Type B pancreatic cell (in vitro differentiated cells): ENCODE data around the gene PASK. TPM values are rescaled to one million over a fixed set of nuclear protein-coding genes. Genes with fewer than 3 reads are reported as not detected.

Experiments used
- DNase-seq: peaks from one replicate; pipeline ENCODE4 v3.0.0; 2021; ENCODE audit warnings: mixed read lengths; ENCODE audit not compliant: unreplicated experiment; ENCODE audit errors: extremely low spot score
- H3K27ac Mint-ChIP-seq: 2 replicates; pipeline ENCODE4 v1.8.0; 2021; ENCODE audit warnings: mild to moderate bottlenecking, mixed read lengths
- H3K27me3 Mint-ChIP-seq: 2 replicates; pipeline ENCODE4 v1.8.0; 2021; ENCODE audit warnings: mixed read lengths
- H3K36me3 Mint-ChIP-seq: 2 replicates; pipeline ENCODE4 v1.8.0; 2021; ENCODE audit warnings: mixed read lengths
- H3K4me1 Mint-ChIP-seq: one replicate; pipeline ENCODE4 v1.8.0; 2021; ENCODE audit warnings: mixed read lengths; ENCODE audit not compliant: unreplicated experiment
- H3K4me3 Mint-ChIP-seq: 2 replicates; pipeline ENCODE4 v1.8.0; 2021; ENCODE audit warnings: mild to moderate bottlenecking, mixed read lengths
- H3K9me3 Mint-ChIP-seq: 2 replicates; pipeline ENCODE4 v1.8.0; 2021; ENCODE audit warnings: mixed read lengths
- CTCF ChIP-seq: fragments of 200-600 bp; sonication (generic); conservative IDR thresholded peaks from 2 replicates; pipeline ENCODE4 v1.5.0; 2021; ENCODE audit warnings: antibody characterized with exemption, mild to moderate bottlenecking
- total RNA-seq: library from RNA; stranded (reverse); gene quantifications from 2 replicates; pipeline ENCODE4 v1.2.1, GENCODE V29; 2021; ENCODE audit warnings: low replicate concordance

Gene PASK
- total RNA-seq, 1 donor from 2014 or later, result 50.9 TPM

GRCh38 chr2:241112046-241112445 is 37.2 kb downstream of the PASK start:
- Mint-ChIP-seq H3K36me3 (peaks cover 14% of the 10 kb centered on the region), H3K9me3 (no peaks in the 10 kb centered on the region), H3K27me3 (no peaks in the 10 kb centered on the region), H3K27ac (peak overlapping the region; percentile 33), H3K4me3 (no peak overlapping the region), H3K4me1 (no peaks in the 10 kb centered on the region)
- no peak for DNase-seq
- TF ChIP-seq CTCF, result no peak

GRCh38 chr2:241111440-241111805 is 37.8 kb downstream of the PASK start:
- no peak overlapping the region for H3K4me3 Mint-ChIP-seq
- no peak for DNase-seq
- no peaks in the 10 kb centered on the region for H3K4me1 Mint-ChIP-seq
- TF ChIP-seq CTCF, result no peak
- peaks cover 11% of the 10 kb centered on the region for H3K36me3 Mint-ChIP-seq
- H3K9me3 Mint-ChIP-seq, result no peaks in the 10 kb centered on the region
- no peak overlapping the region for H3K27ac Mint-ChIP-seq
- H3K27me3 Mint-ChIP-seq, result no peaks in the 10 kb centered on the region

- Mint-ChIP-seq H3K4me1 (no peaks in the 10 kb centered on the region), H3K27ac (no peak overlapping the region), H3K4me3 (no peak overlapping the region), H3K36me3 (peaks cover 10% of the 10 kb centered on the region), H3K9me3 (no peaks in the 10 kb centered on the region), H3K27me3 (no peaks in the 10 kb centered on the region)
- TF ChIP-seq CTCF, result no peak
- DNase-seq, result no peak
These were observed 38.4 kb downstream of the PASK start for GRCh38 chr2:241110607-241111439.

GRCh38 chr2:241110089-241110606 is 39.1 kb downstream of the PASK start:
- Mint-ChIP-seq H3K4me1 (no peaks in the 10 kb centered on the region), H3K27ac (no peak overlapping the region)

More at GRCh38 chr2:241110089-241110606, 39.1 kb downstream of the PASK start:
- no peak overlapping the region for H3K4me3 Mint-ChIP-seq
- H3K36me3 Mint-ChIP-seq, result peaks cover 10% of the 10 kb centered on the region
- no peak for DNase-seq
- H3K9me3 Mint-ChIP-seq, result no peaks in the 10 kb centered on the region
- TF ChIP-seq CTCF, result no peak
- H3K27me3 Mint-ChIP-seq, result no peaks in the 10 kb centered on the region
